Effector memory CD8-positive, alpha-beta T cell (primary cell): Measurements from ENCODE around the gene HDAC10.

ENCODE experiments used
- ATAC-seq: fragments of 150-1000 bp; cut with Tn5 transposase; replicated peaks from 2 replicates; pipeline ENCODE4 v1.10.0; 2021; ENCODE audit warnings: mild to moderate bottlenecking, moderate library complexity
- DNase-seq, 3 experiments: peaks; one replicate each; pipeline ENCODE4 v3.0.0; 2021
- H3K27ac Mint-ChIP-seq, 2 donors: one replicate each; pipeline ENCODE4 v1.8.0; 2022; ENCODE audit warnings: mild to moderate bottlenecking in 2 of 2, mixed read lengths in 2 of 2, moderate library complexity in 2 of 2
- H3K27me3 Mint-ChIP-seq, 2 donors: one replicate each; pipeline ENCODE4 v1.8.0; 2022; ENCODE audit warnings: mixed read lengths in 2 of 2
- H3K36me3 Mint-ChIP-seq: one replicate; pipeline ENCODE4 v1.8.0; 2022; ENCODE audit warnings: mild to moderate bottlenecking, moderate library complexity, mixed read lengths; ENCODE audit not compliant: insufficient read depth
- H3K4me1 Mint-ChIP-seq, 2 donors: one replicate each; pipeline ENCODE4 v1.8.0; 2022; ENCODE audit warnings: low read depth in 2 of 2, mixed read lengths in 2 of 2
- H3K4me3 Mint-ChIP-seq, 2 donors: one replicate each; pipeline ENCODE4 v1.8.0; 2022; ENCODE audit warnings: mild to moderate bottlenecking in 2 of 2, mixed read lengths in 2 of 2, moderate library complexity in 2 of 2
- H3K9me3 Mint-ChIP-seq, 2 donors: one replicate each; pipeline ENCODE4 v1.8.0; 2022; ENCODE audit warnings: mixed read lengths in 2 of 2

Gene HDAC10

DNA sequence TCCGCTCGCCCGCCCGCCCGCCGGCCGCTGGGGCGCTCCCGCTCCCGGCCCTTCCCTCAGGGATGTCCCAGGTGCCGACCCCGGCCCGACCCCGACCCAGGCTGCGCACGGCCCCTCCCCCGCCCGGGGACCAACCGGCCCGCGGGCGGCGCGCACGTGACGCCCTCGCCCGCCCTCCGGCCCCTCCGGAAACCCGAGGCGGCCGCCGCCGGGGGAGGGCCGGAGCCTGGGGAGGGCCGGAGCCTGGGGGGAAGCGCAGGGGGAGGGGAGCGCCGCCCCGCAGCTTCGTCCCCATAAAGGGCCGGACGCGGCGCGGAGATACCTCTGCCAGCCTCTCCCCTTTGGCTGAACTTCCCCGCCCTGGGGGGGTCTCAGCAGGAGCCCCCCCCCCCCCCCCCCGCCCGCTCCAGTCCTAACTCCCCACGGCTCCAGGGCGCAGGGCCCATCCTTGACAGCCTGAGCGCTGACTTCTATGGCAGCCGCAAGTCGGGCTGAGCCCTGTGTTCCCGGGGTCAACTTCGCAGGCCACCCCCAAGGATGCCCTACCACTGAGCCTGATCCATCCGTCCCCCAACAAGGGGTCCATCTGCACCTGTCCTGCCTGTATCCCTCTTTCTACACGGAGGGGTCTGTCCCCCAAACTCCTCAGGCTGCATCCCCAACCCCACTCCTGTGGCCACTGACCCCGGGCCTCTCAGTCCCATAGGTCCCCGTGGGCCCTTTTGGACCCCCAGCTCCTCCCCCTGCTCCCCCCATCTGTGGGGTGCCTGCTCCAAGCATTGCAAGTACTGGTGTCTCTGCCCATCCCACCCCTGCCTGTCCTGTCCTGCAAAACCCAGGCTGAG, 10.8 kb upstream of the HDAC10 start, which contains the start of gene MAPK12:
Gene MAPK12 (minus strand): TSS at position 69 of the 845 bp plus-strand sequence. CDS start 174 bp downstream, outside the sequence.
- H3K4me1 Mint-ChIP-seq: peaks cover 6 to 9% of the 10 kb centered on the region in 2 donors
- DNase-seq: no peak
- ATAC-seq: no peak
- H3K27ac Mint-ChIP-seq: no peak within 1 kb of the TSS
- no peaks in the 10 kb centered on the region for H3K9me3 Mint-ChIP-seq
- no peaks in the 10 kb centered on the region for H3K36me3 Mint-ChIP-seq
- peaks cover 16 to 48% of the 10 kb centered on the region in 2 donors for H3K27me3 Mint-ChIP-seq
- peak within 1 kb of the TSS; percentile 75 to 80 for H3K4me3 Mint-ChIP-seq

DNA sequence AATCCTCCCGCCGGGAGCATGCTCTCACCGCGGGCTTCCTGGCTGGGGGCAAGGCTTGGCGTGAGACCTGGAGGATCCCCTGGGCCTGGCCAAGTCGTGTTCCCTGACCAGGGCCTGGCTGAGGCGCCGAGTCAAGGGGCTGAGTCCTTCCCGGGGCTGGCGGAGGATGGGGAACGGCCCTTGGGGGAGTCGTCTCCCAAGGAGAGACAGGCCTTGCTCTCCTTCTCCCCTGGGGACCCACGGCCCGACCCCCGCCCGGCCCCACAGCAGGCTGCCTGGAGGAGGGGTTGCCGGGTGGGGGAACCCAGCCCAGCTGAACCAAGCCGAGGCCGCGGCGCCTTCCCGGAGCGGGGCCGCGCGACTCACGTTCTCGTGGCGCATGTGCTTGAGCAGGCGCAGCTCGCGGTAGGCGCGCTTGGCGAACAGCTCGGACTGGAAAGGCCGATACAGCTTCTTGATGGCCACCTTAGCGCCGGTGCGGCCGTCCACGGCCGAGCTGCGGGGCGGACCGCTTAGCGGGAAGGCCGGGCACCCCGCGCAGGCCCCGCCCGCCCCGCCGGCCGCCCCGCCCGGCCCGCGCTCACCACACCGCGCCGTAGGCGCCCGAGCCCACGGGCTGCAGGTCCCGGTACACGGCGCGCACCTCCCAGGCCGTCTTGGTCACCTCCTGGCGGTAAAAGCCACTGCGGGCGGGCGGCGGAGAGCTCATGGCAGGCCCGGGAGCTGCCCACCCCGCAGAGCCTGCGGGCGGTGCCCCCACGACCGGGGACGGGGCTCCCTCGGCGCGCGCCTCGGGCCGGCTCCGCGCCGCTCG, 9.9 kb upstream of the HDAC10 start:
- ATAC-seq: peak; percentile 53
- no peaks in the 10 kb centered on the region for H3K36me3 Mint-ChIP-seq
- DNase-seq: no peak
- H3K4me3 Mint-ChIP-seq: peak overlapping the region in 1 of 2 donors; percentile 5
- no peak overlapping the region for H3K27ac Mint-ChIP-seq
- H3K4me1 Mint-ChIP-seq: peaks cover 6 to 9% of the 10 kb centered on the region in 2 donors
- H3K27me3 Mint-ChIP-seq: peaks cover 16 to 48% of the 10 kb centered on the region in 2 donors
- no peaks in the 10 kb centered on the region for H3K9me3 Mint-ChIP-seq

GRCh38 chr22:50260434-50260800, 9.4 kb upstream of the HDAC10 start:
- no peak for DNase-seq
- Mint-ChIP-seq H3K36me3 (no peaks in the 10 kb centered on the region), H3K4me1 (peaks cover 6 to 9% of the 10 kb centered on the region in 2 donors), H3K27me3 (peaks cover 16 to 48% of the 10 kb centered on the region in 2 donors), H3K27ac (no peak overlapping the region), H3K4me3 (peak overlapping the region in 1 of 2 donors; percentile 5), H3K9me3 (no peaks in the 10 kb centered on the region)
- no peak for ATAC-seq

DNA sequence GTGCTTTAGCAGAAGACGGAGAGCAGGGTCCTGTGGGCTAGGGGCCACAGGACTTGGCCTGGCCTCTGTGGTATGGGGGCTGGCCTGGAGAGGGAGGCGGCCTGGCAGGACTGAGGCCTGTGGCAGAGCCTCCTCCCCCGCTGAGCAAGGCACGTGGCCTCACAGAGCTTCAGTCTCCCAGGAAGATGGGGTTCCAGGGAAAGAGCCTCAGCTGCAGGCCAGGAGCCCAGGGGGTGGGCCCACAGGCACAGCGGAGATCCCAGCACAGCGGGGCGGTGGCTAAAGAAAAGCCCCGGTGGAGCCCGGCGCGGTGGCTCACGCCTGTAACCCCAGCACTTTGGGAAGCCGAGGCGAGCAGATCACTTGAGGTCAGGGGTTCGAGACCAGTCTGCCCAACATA, 8.2 kb upstream of the HDAC10 start:
- DNase-seq (no peak), ATAC-seq (no peak)
- Mint-ChIP-seq H3K27ac (no peak overlapping the region), H3K9me3 (no peaks in the 10 kb centered on the region), H3K36me3 (peaks cover 1% of the 10 kb centered on the region), H3K4me1 (peaks cover 6 to 9% of the 10 kb centered on the region in 2 donors), H3K4me3 (peak overlapping the region in 1 of 2 donors; percentile 31), H3K27me3 (peaks cover 16 to 48% of the 10 kb centered on the region in 2 donors)

DNA sequence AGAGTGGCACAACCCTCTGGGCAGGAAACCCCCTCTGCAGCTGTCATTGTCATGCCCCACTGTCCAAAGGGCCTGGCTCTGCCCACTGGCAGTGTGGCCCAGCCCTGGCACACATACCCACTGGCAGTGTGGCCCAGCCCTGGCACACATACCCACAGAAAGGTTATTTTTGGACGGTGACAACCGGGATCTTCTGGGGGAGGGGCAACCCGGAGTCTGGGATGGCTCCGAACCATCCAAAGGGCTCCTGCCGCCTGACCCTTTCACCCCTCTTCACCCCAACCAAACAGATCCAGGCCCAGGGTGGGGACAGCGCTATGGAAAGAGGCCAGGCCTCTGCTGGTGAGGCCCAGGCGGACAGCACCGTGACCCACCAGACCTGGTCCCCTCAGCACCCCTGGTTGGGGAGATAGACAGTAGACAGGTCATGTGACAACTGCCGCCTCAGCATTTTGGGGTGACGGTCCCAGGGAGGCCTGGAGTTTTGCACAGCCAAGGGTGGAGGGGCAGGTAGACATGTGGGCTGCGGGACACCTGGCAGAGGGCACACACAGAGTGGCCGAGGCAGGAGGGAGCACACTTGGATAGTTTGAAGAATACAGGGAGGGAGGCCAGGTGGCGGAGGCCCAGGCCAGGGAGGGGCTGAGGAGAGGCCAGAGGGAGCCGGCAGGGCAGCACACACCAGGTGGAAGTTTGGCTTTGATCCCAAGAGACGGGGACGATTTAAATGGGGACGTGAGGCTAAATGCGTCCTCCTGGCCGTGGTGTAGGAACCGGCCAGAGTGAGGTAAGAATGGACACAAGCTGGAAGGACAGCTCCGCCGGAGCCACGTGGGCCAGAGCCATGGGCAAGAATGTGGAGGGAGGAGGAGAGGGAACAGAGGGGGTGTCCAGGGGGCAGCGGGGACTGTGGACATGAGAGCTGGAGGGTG, 7.6 kb upstream of the HDAC10 start:
- H3K4me1 Mint-ChIP-seq: peaks cover 6 to 9% of the 10 kb centered on the region in 2 donors
- DNase-seq (no peak), ATAC-seq (no peak)
- H3K27ac Mint-ChIP-seq: no peak overlapping the region
- peaks cover 4% of the 10 kb centered on the region for H3K36me3 Mint-ChIP-seq
- H3K27me3 Mint-ChIP-seq: peaks cover 16 to 48% of the 10 kb centered on the region in 2 donors
- no peaks in the 10 kb centered on the region for H3K9me3 Mint-ChIP-seq
- no peak overlapping the region for H3K4me3 Mint-ChIP-seq

DNA sequence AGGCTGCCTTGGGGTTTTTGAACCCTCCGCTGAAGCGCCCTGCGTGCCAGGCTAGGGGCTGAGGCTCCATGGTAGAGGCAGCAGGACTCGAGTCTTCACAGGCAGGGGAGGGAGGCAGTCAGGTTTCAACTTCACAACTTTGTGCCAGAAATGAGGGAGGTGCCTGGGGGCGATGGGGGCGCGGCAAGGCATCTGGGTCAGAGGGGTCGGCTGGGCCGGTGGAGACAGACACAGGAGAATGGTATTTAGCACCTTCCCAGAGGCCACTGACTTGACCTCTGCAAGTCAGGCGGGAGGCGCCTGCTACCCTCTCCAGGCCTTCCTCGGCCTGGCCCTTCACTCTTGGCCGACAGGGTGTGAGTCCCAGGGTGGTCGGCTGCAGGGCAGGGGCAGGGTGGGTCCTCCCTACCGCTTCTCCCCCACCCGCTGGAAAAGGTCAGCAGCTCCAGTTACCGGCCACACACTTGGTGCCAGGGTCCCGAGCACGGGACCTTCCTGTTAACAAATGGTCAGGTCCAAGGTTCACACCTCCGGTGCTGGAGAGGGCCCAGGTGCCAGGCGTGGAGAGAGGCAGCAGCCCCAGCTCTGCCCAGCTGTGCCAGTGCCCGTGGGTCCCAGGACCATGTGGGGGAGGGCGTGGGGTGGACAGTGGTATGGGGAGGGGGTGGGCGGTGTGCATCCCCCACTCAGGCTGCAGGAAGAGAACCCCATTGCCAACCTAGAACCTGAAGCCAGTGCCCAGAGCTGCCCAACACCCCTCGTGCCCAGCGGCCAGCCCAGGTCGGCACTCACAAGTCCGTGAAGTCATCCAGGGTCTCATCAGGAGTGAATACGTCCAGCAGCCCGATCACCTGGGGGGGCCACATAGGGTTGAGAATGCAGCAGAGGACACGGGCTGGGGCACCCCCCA, 6.6 kb upstream of the HDAC10 start:
- DNase-seq: no peak
- no peak overlapping the region for H3K4me3 Mint-ChIP-seq
- H3K36me3 Mint-ChIP-seq: peaks cover 4% of the 10 kb centered on the region
- H3K9me3 Mint-ChIP-seq: no peaks in the 10 kb centered on the region
- no peak overlapping the region for H3K27ac Mint-ChIP-seq
- ATAC-seq: no peak
- peaks cover 9 to 39% of the 10 kb centered on the region in 2 donors for H3K27me3 Mint-ChIP-seq
- H3K4me1 Mint-ChIP-seq: peaks cover 6 to 9% of the 10 kb centered on the region in 2 donors

- no peak for DNase-seq
- H3K36me3 Mint-ChIP-seq: peaks cover 4% of the 10 kb centered on the region
- ATAC-seq: no peak
- no peak overlapping the region for H3K27ac Mint-ChIP-seq
- H3K9me3 Mint-ChIP-seq: no peaks in the 10 kb centered on the region
- H3K4me3 Mint-ChIP-seq: no peak overlapping the region
- peaks cover 2 to 33% of the 10 kb centered on the region in 2 donors for H3K27me3 Mint-ChIP-seq
- peaks cover 2 to 7% of the 10 kb centered on the region in 2 donors for H3K4me1 Mint-ChIP-seq
These were observed 6.0 kb upstream of the HDAC10 start for GRCh38 chr22:50257041-50257440.

DNA sequence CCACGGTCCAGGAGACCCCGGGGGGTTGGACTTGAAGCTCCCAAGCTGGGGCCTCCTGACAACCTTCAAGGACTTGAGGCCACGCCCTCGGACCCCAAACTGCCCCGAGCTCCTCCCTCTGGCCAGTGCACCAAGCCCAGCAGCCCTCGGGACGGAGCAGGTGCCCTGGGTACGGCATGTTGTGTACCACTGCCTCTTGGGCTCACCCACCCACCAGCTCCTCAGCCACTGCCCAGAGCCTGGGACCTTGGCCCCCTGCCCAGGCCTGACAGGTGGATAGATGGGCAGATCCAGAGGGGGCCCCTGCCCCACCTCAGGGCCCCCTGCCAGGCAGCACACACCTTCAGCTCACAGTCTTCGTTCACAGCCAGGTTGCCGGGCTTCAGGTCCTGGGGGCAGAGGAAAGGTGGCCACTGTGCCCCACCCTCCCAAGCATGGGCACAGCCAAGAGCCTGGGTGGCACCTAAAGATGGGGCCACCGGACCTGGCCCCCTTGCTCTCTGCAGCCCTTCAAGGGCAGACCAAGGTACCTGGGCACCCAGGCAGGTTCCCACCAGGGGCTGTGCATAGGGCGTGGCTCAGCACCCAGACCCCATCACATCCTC, 5.3 kb upstream of the HDAC10 start:
- DNase-seq (no peak), ATAC-seq (no peak)
- peaks cover 4% of the 10 kb centered on the region for H3K36me3 Mint-ChIP-seq
- peaks cover 0 to 4% of the 10 kb centered on the region in 2 donors for H3K4me1 Mint-ChIP-seq
- no peak overlapping the region for H3K4me3 Mint-ChIP-seq
- peaks cover 0 to 28% of the 10 kb centered on the region in 2 donors for H3K27me3 Mint-ChIP-seq
- H3K27ac Mint-ChIP-seq: no peak overlapping the region
- H3K9me3 Mint-ChIP-seq: no peaks in the 10 kb centered on the region

GRCh38 chr22:50255607-50256006, 4.5 kb upstream of the HDAC10 start:
- Mint-ChIP-seq H3K27ac (no peak overlapping the region), H3K9me3 (no peaks in the 10 kb centered on the region)

DNA sequence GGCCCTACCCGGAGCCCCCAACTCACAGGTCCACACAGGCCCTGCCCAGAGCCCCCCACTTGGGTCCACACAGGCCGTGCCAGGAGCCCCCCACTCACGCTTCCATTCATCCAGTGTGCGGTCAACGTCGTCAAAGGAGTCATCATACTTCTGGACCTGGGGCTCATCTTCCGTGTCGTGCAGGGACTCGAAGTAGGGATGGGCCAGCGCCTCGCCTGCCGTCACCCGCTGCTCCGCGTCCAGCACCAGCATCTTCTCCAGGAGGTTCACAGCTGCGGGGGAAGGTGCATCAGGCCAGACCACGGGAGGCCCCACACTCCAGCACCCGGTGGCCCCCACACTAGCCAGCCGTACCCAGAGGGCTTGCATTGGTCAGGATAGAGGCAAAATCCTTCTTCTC, 4.0 kb upstream of the HDAC10 start:
- no peak for ATAC-seq
- Mint-ChIP-seq H3K4me1 (peaks cover 0 to 9% of the 10 kb centered on the region in 2 donors), H3K27me3 (peaks cover 0 to 28% of the 10 kb centered on the region in 2 donors), H3K4me3 (no peak overlapping the region), H3K9me3 (no peaks in the 10 kb centered on the region), H3K36me3 (peaks cover 4% of the 10 kb centered on the region), H3K27ac (no peak overlapping the region)
- no peak for DNase-seq

More at GRCh38 chr22:50255607-50256006, 4.5 kb upstream of the HDAC10 start:
- peaks cover 0 to 6% of the 10 kb centered on the region in 2 donors for H3K4me1 Mint-ChIP-seq
- DNase-seq: no peak
- H3K4me3 Mint-ChIP-seq: no peak overlapping the region
- ATAC-seq: no peak
- H3K36me3 Mint-ChIP-seq: peaks cover 4% of the 10 kb centered on the region
- peaks cover 0 to 28% of the 10 kb centered on the region in 2 donors for H3K27me3 Mint-ChIP-seq

GRCh38 chr22:50253941-50254340, 2.9 kb upstream of the HDAC10 start:
- DNase-seq (no peak), ATAC-seq (no peak)
- Mint-ChIP-seq H3K27ac (peak overlapping the region in 1 of 2 donors; percentile 77), H3K4me3 (no peak overlapping the region), H3K36me3 (peaks cover 4% of the 10 kb centered on the region), H3K4me1 (peaks cover 0 to 11% of the 10 kb centered on the region in 2 donors), H3K27me3 (peaks cover 0 to 20% of the 10 kb centered on the region in 2 donors), H3K9me3 (no peaks in the 10 kb centered on the region)
